ENCODE measurements around the gene ZMYND8.

Gene ZMYND8

GRCh38 chr20:47353239-47353691, 3.2 kb downstream of the ZMYND8 start:
- DNase-seq, result no peak

DNA sequence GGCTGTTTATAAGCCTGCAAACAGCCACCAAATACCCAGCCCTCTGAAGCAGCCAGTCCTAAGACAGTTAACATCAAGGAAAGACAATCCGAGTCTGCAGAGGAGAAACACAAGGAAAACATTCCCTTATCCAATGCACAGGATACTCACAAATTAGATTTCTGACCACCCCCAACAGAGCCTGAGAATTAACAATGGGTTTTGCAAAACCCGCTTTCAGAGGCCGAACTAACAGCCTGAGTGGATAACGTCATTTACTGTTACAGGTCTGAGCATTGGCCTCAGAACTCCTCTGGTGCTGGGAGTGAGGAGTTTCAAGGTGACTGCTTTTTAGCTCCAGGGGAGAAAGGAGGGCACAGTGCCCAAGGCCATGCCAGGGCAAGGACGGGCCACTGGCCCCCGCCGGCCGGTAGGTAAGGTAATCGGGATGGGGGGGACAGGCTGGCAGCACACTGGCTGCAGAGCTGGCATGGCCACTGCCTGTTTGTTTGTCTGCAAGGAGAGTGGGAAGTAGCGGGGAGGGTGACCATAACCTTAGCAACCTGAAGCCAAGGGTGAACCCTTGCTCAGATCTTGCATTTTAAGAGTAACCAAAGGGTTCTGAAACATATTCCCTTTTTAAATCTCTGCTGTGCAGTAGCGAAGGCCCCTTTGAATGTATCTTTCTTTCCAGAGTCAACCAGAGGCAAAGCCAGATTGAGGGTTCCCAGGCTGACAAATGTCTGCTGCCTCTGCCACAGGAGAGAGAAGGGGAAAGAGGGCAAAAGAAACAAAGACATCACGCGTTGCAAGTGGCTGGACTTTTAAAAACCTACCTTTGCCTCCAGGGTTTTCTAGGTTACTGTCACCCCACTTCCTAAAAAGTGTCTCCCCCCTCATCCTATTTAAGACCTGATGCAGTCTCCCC, 3.9 kb downstream of the ZMYND8 start:
- DNase-seq, result peak; percentile 40

- peak; percentile 22 for DNase-seq
These were observed 4.7 kb downstream of the ZMYND8 start for GRCh38 chr20:47351643-47352331.

- DNase-seq, result no peak
These were observed 5.6 kb downstream of the ZMYND8 start for GRCh38 chr20:47350691-47351545.

DNA sequence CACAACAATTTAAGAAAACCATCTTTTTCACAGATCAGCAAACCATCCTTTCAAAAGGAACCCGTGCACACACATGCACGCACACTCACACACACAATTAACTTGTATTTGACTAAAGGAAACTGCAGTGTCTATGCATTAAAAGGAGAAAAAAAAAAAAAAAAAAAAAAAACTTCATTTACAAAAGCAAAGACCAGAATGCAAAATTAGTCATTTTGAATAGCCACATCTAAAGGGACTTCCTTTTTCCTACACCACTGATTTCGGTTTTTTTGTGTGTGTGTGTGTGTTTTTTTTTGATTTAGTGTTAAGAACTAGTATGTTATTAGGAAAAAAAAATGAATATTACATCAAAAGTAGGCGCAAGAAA, 6.3 kb downstream of the ZMYND8 start:
- DNase-seq, result no peak

DNA sequence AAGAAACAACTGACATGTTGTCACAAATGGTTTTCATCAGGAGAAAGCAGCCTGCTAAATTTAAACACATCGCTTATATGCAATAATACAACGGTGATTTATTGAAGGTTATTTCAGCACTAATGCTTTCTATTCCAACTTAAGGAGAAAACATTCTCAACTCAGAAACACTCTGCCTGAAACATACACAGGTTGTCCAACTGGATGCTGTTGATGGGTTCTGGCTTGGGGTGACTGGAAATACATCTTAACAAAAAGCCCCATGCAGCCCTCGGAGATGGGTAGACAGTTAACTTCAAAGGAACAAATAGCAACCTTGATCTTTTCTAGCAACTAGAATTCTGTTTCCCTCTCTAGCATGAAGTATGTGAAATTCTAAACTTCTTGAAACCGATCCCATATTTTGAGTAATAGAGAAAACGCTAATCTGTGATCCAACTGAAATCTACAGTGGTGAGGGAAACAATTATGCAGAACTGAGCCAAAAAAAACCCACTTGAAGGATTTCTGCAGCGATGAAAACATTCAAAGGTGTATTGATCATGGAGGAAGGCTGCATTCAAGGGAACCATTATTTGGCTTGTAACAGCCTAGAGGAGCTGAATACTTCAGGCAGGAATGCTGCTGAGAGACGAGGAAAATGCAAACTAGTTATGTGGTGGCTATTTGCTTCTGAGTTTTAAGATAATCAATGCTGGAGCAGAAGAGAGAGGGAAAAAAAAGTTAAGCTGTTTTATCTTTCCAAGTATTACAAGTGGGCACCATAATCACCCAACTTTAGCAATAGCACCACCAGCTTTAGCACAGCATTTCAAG, 6.9 kb downstream of the ZMYND8 start:
- DNase-seq, result no peak

DNA sequence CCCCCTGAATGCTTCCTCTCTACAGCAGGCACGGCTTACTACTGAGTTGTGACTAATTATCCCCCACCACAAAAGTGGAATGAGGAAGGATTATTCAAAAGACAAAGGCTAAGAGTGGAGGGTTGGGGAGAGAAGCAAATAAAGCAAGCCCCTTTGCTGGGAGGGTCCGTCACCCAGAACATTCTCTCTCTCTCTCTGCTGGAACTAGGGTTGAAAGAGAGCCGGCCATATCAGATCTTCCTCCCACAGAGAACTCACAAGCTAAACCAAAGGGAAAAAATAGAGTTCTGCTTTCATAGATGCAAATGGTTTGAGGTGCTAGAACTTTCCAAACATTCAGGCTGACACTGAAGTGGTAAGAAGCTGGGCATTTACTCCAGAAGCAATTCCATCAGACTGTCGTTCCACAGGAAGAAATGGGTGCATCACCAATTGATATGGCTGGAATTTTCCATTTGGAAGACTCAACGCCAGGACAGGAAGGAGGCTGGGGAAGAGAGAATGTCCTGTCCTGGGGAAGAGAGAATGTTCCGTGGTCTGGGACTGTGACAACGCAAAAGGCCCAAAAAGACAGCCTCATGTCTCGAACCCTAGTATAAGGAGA, 7.9 kb downstream of the ZMYND8 start:
- DNase-seq, result no peak

DNA sequence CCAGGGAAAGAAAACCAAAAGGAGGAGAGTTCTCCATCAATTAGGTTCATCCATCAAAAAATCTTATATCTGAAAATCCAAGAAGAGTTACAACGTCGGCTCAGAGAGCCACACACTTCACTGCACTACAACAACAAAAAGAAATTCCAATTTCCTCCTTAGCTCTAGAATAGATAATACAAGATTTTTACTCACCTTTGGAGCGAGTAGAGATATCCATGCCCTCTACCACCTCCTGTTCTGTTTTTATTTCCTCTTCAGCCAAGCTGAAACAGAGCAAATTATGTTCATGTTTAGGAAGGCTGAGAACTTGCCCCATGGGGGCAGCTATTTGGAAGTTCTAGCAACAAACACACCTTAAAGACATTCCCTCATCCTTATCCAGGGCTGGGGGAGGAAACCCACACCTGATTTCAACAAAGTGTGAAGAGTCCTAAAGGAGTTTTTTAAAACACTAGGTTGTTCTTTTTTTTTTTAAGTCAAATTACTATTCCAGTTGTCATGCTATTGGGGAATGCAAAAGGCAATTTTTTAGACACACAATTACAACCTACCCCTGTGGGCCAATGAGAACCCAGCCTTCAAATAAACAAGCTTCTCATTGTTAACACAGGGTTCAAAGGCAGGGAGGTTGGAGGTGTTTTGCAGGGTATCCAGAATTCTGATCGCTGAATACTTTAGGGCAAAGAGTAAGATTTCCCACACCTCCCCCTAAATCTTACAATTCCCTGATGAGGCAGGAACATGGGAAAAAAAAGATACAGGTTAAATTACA, 8.7 kb downstream of the ZMYND8 start:
- no peak for DNase-seq

GRCh38 chr20:47346172-47346571, 10.3 kb downstream of the ZMYND8 start:
- DNase-seq, result no peak

- no peak for DNase-seq
These were observed 11.3 kb downstream of the ZMYND8 start for GRCh38 chr20:47345214-47345613.

GRCh38 chr20:47343007-47343472, 13.5 kb downstream of the ZMYND8 start:
- DNase-seq, result peak; percentile 52

DNA sequence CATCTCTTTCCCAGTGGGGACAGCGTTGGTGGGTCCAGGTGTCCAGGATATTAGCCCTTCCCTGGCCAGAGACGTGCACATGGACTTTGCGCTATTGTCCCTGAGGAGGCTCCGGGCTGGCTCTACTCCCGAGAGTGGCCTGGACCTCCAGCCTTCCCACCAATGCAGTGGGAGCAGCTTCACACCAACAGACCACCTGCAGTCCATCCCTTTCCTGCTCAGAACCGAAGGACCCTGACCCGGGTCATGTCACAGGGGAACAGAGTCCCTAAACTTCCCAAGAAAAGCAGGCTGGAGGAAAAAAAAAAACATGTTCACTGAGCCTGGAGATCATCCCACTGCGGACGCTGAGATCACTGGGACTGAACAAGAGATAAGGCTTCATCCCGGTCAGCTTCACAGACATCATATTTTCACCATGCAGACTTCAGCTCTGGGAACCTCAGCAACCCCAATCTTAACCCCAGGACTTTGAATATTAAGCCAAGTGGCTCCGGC, 18.3 kb downstream of the ZMYND8 start:
- DNase-seq, result no peak

DNA sequence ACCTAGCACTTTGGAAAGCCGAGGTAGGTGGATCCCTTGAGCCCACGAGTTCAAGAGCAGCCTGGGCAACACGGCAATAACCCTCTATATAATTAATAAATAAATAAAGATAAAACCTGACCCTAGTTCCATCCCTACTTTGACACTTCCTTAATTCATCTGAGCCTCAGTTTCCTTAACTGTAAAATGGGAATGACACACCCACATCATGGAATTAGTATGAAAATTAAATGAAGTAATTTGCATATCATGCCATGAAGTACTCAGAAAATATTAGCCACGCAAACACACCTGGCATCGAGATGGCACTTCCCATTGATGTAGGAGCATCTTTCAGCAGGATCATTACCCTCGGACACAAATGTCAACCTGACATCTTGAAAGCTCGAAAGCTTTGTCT, 19.1 kb downstream of the ZMYND8 start:
- DNase-seq, result no peak

DNA sequence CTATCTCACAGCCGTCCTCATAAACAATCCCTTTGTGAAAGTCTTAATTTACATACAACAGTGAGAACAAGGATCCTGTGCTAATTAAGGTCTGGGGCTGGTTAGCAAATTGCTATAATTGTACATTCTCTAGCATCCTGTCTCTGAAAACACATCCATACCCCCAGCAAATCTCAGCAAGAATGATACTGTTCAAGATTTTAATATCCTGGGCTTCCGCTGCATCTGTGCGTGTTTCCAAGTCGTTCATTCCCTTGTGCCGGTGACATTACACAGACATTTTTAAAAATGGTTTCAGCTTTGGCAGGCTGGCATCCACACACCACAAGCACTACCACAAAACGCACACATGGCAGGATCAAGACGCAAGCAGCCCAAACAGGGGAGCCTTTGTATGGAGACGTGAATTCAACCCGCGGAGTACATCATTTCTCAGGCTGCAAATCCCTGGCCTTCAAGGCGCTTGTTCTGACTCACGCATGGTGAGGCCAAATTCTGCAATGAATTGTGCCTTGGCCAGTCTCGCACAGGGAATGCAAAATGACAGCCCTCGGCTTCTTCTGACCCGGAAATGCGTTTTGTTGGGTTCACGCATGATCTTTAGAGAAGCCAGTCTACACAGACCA, 20.3 kb downstream of the ZMYND8 start:
- no peak for DNase-seq

GRCh38 chr20:47335251-47336128, 21.0 kb downstream of the ZMYND8 start:
- DNase-seq, result no peak

DNA sequence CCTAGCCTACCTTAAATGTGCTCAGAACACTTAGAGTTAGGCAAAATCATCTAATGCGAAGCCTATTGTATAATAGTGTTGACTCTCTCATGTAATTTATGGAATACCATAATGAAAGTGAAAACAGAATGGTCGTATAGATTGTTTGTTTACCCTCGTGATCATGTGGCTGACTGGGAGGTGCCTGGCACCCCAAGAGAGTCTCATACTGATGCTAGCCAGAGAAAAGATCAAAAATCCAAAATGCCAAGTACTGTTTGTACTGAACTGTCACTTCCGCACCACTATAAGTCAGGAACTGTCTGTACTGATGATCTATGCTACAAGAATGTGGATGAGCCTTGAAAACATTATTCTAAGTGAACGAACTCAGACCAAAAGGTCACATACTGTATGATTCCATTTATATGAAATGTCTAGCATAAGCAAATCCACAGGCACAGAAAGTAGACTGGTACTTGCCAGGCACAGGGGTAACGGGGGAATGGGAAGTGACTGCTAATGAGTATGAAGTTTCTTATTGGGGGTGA, 22.4 kb downstream of the ZMYND8 start:
- no peak for DNase-seq

GRCh38 chr20:47332381-47333206, 23.9 kb downstream of the ZMYND8 start:
- DNase-seq, result no peak
